ENCODE measurements around the gene ADAM12. TPM values are rescaled to one million over a fixed set of nuclear protein-coding genes. Genes with fewer than 3 reads are reported as not detected.
"Not testable (repeated sequence)": the region's sequence is repeated elsewhere in the genome, so short reads cannot be mapped to it uniquely, and the experiment has no call there.

ADAM12 gene
- total RNA-seq, 1 donor from 2014 or later, result not detected

- TF ChIP-seq CTCF (IDR thresholded peaks at IDR 0.05), result no peak
- no peak overlapping the region for H3K27ac ChIP-seq
- H3K4me1 ChIP-seq, result no peaks in the 10 kb centered on the region
- no peaks in the 10 kb centered on the region for H3K36me3 ChIP-seq
- DNase-seq (ENCODE audit: low spot score in 2 of 2), result no peak
- H3K4me3 ChIP-seq, result no peak overlapping the region
- no peaks in the 10 kb centered on the region for H3K27me3 ChIP-seq
- intact Hi-C loops (cut with DNase I), result no loop called here
- H3K9me3 ChIP-seq, result no peaks in the 10 kb centered on the region
Measured at GRCh38 chr10:126185676-126186447, 202.4 kb downstream of the ADAM12 start.

- DNase-seq (ENCODE audit: low spot score in 2 of 2), result no peak
- H3K36me3 ChIP-seq, result no peaks in the 10 kb centered on the region
- no peak for TF ChIP-seq CTCF (IDR thresholded peaks at IDR 0.05)
- no peaks in the 10 kb centered on the region for H3K27me3 ChIP-seq
- intact Hi-C loops (cut with DNase I), result no loop called here
- H3K27ac ChIP-seq, result no peak overlapping the region
- no peak overlapping the region for H3K4me3 ChIP-seq
- H3K9me3 ChIP-seq, result no peaks in the 10 kb centered on the region
- H3K4me1 ChIP-seq, result no peaks in the 10 kb centered on the region
Measured at GRCh38 chr10:126181626-126182025, 206.7 kb downstream of the ADAM12 start.

- intact Hi-C loops (cut with DNase I), result no loop called here
- no peaks in the 10 kb centered on the region for H3K27me3 ChIP-seq
- no peak for DNase-seq (ENCODE audit: low spot score in 2 of 2)
- no peak overlapping the region for H3K27ac ChIP-seq
- no peaks in the 10 kb centered on the region for H3K9me3 ChIP-seq
- TF ChIP-seq CTCF (IDR thresholded peaks at IDR 0.05), result no peak
- H3K4me1 ChIP-seq, result no peaks in the 10 kb centered on the region
- H3K4me3 ChIP-seq, result no peak overlapping the region
- H3K36me3 ChIP-seq, result no peaks in the 10 kb centered on the region
Measured at GRCh38 chr10:126179637-126180036, 208.6 kb downstream of the ADAM12 start.

- DNase-seq (ENCODE audit: low spot score in 2 of 2), result no peak
- Histone ChIP-seq H3K4me3 (no peak overlapping the region), H3K36me3 (no peaks in the 10 kb centered on the region), H3K9me3 (no peaks in the 10 kb centered on the region), H3K27ac (no peak overlapping the region), H3K27me3 (no peaks in the 10 kb centered on the region), H3K4me1 (no peaks in the 10 kb centered on the region)
- intact Hi-C loops (cut with DNase I), result no loop called here
- no peak for TF ChIP-seq CTCF (IDR thresholded peaks at IDR 0.05)
Measured at GRCh38 chr10:126177417-126178030, 210.8 kb downstream of the ADAM12 start.

GRCh38 chr10:126175641-126176262 lies 212.5 kb downstream of the ADAM12 start:
- H3K4me3 ChIP-seq, result no peak overlapping the region
- no peak for DNase-seq (ENCODE audit: low spot score in 2 of 2)
- no peak overlapping the region for H3K27ac ChIP-seq
- H3K36me3 ChIP-seq, result no peaks in the 10 kb centered on the region
- no peak for TF ChIP-seq CTCF (IDR thresholded peaks at IDR 0.05)
- no peaks in the 10 kb centered on the region for H3K4me1 ChIP-seq
- no peaks in the 10 kb centered on the region for H3K27me3 ChIP-seq
- intact Hi-C loops (cut with DNase I), result no loop called here
- no peaks in the 10 kb centered on the region for H3K9me3 ChIP-seq

- DNase-seq (ENCODE audit: low spot score in 2 of 2); H3K27me3 ChIP-seq; H3K9me3 ChIP-seq; intact Hi-C loops (cut with DNase I); H3K4me1 ChIP-seq; H3K4me3 ChIP-seq; H3K36me3 ChIP-seq; H3K27ac ChIP-seq: not testable (repeated sequence)
Measured at GRCh38 chr10:126172755-126173154, 215.5 kb downstream of the ADAM12 start.

All from ascending aorta (tissue), 2 donors.